Stomach (tissue), 9 donors: ENCODE measurements around the gene KCNT2. TPM values are rescaled to one million over a fixed set of nuclear protein-coding genes. Genes with fewer than 3 reads are reported as not detected.

Experiments used
- DNase-seq, 2 donors: peaks; one replicate each; pipeline versions ENCODE4 v3.0.0 to v3.0.0-alpha.2; 2013 to 2019
- H3K27ac ChIP-seq, 5 donors: fragments of 200-600 bp in 4 of 5; sonication (generic) in 4 of 5; one replicate each; pipeline ENCODE4 v1.5.1; 2013 to 2019; ENCODE audit warnings: mild to moderate bottlenecking in 1 of 5, moderate library complexity in 1 of 5
- H3K27me3 ChIP-seq, 3 donors: fragments of 200-600 bp; sonication (generic); one replicate each; pipeline ENCODE4 v1.5.1; 2017 to 2019; ENCODE audit warnings: mixed run types in 1 of 3
- H3K36me3 ChIP-seq, 4 donors: fragments of 200-600 bp; sonication (generic); 1 replicate in 3 of 4; 2 replicates in 1 of 4; pipeline ENCODE4 v1.5.1; 2016 to 2019
- H3K4me1 ChIP-seq, 4 donors: fragments of 200-600 bp; sonication (generic); one replicate each; pipeline ENCODE4 v1.5.1; 2016 to 2019
- H3K4me3 ChIP-seq, 4 donors: fragments of 200-600 bp; sonication (generic) in 3 of 4; one replicate each; pipeline ENCODE4 v1.5.1; 2016 to 2019; ENCODE audit warnings: mild to moderate bottlenecking in 1 of 4
- H3K9me3 ChIP-seq, 4 donors: fragments of 200-600 bp; sonication (generic); one replicate each; pipeline ENCODE4 v1.5.1; 2016 to 2019
- EP300 ChIP-seq: sonication (generic); formaldehyde crosslinking; IDR thresholded peaks from one replicate; pipeline ENCODE4 v1.6.1; 2017; ENCODE audit warnings: antibody characterized with exemption
- POLR2A ChIP-seq, 4 donors: fragments of 450-650 bp; IDR thresholded peaks; one replicate each; pipeline ENCODE4 v1.6.1; 2016; ENCODE audit warnings: antibody characterized with exemption in 4 of 4, control low read depth in 2 of 4, mild to moderate bottlenecking in 1 of 4, moderate library complexity in 1 of 4
- POLR2AphosphoS5 ChIP-seq, 3 donors: sonication (generic); formaldehyde crosslinking; IDR thresholded peaks; one replicate each; pipeline ENCODE4 v1.6.1; 2016; ENCODE audit warnings: antibody characterized with exemption in 3 of 3
- WGBS, 5 donors: extraction: QIAGEN DNeasy Blood & Tissue Kit in 3 of 5; methylation state at CpG; one replicate each; pipeline versions ENCODE4 v1.1.5 to v1.1.7; 2013 to 2018; 5-methylcytosine and 5-hydroxymethylcytosine counted together
- intact Hi-C: fragments of 100-400 bp; cut with DNase I; formaldehyde crosslinking; loops from one replicate; pipeline ENCODE4 v1.15.1; 2023; ENCODE audit warnings: low total_unique reads
- polyA plus RNA-seq, 3 donors: library from polyadenylated mRNA; stranded (reverse); fragments of 200-250 nt; gene quantifications; one replicate each; pipeline ENCODE4 v1.2.3, GENCODE V29; 2013
- total RNA-seq, 5 donors: library from RNA; depleted of rRNA; stranded (reverse); fragments of >200 nt; gene quantifications; one replicate each; pipeline versions ENCODE4 v1.1.0 to v1.2.3, GENCODE V29; 2014 to 2016
- TF ChIP-seq, protein P1 (sequence below), 7 experiments: fragments of 450-650 bp in 4 of 7; fragments of 200-600 bp in 3 of 7; sonication (generic) in 3 of 7; IDR thresholded peaks; one replicate each; pipeline ENCODE4 v1.5.1; 2016 to 2019; ENCODE audit warnings: antibody characterized with exemption in 7 of 7, control low read depth in 2 of 7, mild to moderate bottlenecking in 1 of 7
- donor health status: healthy with polysubstance abuse.
- donor health status: Bipolar disorder and iron deficiency.
- donor health status: healthy.

The KCNT2 gene
- total and polyA plus RNA-seq, 8 donors, result 0.29 to 32.3 (median 0.93) TPM

DNA sequence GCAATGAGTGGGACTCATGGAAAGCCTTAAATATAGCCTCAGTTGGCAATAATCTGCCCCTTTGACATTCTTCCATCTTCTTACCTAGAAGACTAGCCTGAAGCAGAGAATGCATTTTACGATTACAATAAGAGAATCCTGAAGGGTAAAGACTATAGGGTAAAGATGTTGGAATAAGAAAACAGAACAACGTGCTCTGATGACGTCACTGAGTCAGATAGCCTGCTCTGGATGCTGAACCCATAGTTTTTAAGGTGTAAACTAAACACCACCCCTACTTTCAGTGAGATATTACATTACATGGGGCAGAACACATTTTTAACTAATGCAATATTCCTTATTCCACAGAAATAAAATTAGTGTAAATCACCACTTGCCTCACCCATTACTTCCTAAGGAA lies 240.4 kb downstream of the KCNT2 start:
- intact Hi-C loops, result no loop called here
- TF ChIP-seq, protein P1, sequence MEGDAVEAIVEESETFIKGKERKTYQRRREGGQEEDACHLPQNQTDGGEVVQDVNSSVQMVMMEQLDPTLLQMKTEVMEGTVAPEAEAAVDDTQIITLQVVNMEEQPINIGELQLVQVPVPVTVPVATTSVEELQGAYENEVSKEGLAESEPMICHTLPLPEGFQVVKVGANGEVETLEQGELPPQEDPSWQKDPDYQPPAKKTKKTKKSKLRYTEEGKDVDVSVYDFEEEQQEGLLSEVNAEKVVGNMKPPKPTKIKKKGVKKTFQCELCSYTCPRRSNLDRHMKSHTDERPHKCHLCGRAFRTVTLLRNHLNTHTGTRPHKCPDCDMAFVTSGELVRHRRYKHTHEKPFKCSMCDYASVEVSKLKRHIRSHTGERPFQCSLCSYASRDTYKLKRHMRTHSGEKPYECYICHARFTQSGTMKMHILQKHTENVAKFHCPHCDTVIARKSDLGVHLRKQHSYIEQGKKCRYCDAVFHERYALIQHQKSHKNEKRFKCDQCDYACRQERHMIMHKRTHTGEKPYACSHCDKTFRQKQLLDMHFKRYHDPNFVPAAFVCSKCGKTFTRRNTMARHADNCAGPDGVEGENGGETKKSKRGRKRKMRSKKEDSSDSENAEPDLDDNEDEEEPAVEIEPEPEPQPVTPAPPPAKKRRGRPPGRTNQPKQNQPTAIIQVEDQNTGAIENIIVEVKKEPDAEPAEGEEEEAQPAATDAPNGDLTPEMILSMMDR (IDR thresholded peaks at IDR 0.05), result no peak
- no peak for TF ChIP-seq POLR2A (IDR thresholded peaks at IDR 0.05)
- TF ChIP-seq POLR2AphosphoS5 (IDR thresholded peaks at IDR 0.05), result no peak
- TF ChIP-seq EP300, result no peak
- H3K4me3 ChIP-seq, result no peak overlapping the region
- H3K27ac ChIP-seq, result no peak overlapping the region
- H3K4me1 ChIP-seq, result no peaks in the 10 kb centered on the region
- no peaks in the 10 kb centered on the region for H3K27me3 ChIP-seq
- H3K36me3 ChIP-seq, result no peaks in the 10 kb centered on the region
- WGBS, 5 donors, result 81 to 94% (median 88%) methylated on average over 3 of the region's 3 CpGs
- H3K9me3 ChIP-seq, result no peaks in the 10 kb centered on the region
- DNase-seq, result no peak

GRCh38 chr1:196366817-196367495 lies 241.3 kb downstream of the KCNT2 start:
- intact Hi-C loops, result no loop called here
- 56 to 67% (median 62%) methylated on average over 5 of the region's 5 CpGs for WGBS, 5 donors
- Histone ChIP-seq H3K4me1 (no peaks in the 10 kb centered on the region), H3K36me3 (no peaks in the 10 kb centered on the region), H3K27me3 (no peaks in the 10 kb centered on the region), H3K4me3 (no peak overlapping the region), H3K27ac (no peak overlapping the region), H3K9me3 (no peaks in the 10 kb centered on the region)
- TF ChIP-seq, protein P1 (IDR thresholded peaks at IDR 0.05), result no peak
- TF ChIP-seq POLR2A (IDR thresholded peaks at IDR 0.05), result no peak
- TF ChIP-seq EP300, result no peak
- no peak for TF ChIP-seq POLR2AphosphoS5 (IDR thresholded peaks at IDR 0.05)
- DNase-seq, result no peak

- peak in 1 of 2 donors; percentile 5 for DNase-seq
- H3K27me3 ChIP-seq, result no peaks in the 10 kb centered on the region
- H3K4me1 ChIP-seq, result no peaks in the 10 kb centered on the region
- 65 to 81% (median 70%) methylated on average over 5 of the region's 5 CpGs for WGBS, 5 donors
- no peak overlapping the region for H3K27ac ChIP-seq
- no peaks in the 10 kb centered on the region for H3K36me3 ChIP-seq
- intact Hi-C loops, result no loop called here
- no peak overlapping the region for H3K4me3 ChIP-seq
- TF ChIP-seq EP300 (no peak), POLR2AphosphoS5 (IDR thresholded peaks at IDR 0.05) (no peak), POLR2A (IDR thresholded peaks at IDR 0.05) (no peak)
- TF ChIP-seq, protein P1 (IDR thresholded peaks at IDR 0.05), result no peak
- H3K9me3 ChIP-seq, result no peaks in the 10 kb centered on the region
Observed at GRCh38 chr1:196361112-196361714, 247.0 kb downstream of the KCNT2 start.

DNA sequence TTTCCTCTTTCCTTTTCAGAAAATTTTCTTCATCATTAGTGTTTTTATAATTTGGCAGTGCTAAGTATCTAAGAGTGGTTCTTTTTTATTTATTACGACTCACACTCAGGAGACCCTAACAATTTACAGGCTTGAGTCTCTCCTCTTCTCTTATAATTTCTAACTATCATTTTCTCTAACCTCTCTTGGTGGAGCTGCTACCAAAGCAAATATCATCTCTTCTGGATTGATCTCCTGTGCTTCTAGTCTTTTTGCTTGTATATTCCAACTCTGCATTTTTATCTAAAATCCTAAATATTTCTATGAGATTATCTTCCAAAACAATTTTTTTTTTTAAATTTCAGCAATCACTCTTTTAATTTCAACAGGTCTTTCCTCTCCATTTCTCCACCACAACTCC lies 250.3 kb downstream of the KCNT2 start:
- no peak overlapping the region for H3K27ac ChIP-seq
- TF ChIP-seq, protein P1 (IDR thresholded peaks at IDR 0.05), result no peak
- TF ChIP-seq POLR2AphosphoS5 (IDR thresholded peaks at IDR 0.05) (no peak), EP300 (no peak), POLR2A (IDR thresholded peaks at IDR 0.05) (no peak)
- intact Hi-C loops, result no loop called here
- H3K36me3 ChIP-seq, result no peaks in the 10 kb centered on the region
- WGBS, 5 donors, result 82 to 93% (median 89%) methylated on average over 1 of the region's 1 CpG
- no peaks in the 10 kb centered on the region for H3K27me3 ChIP-seq
- no peak overlapping the region for H3K4me3 ChIP-seq
- no peaks in the 10 kb centered on the region for H3K4me1 ChIP-seq
- H3K9me3 ChIP-seq, result no peaks in the 10 kb centered on the region
- no peak for DNase-seq
